Right lobe of liver (tissue), 6 donors: ENCODE measurements around the gene CRYBG1. TPM values are rescaled to one million over a fixed set of nuclear protein-coding genes. Genes with fewer than 3 reads are reported as not detected.
"Not testable (repeated sequence)": the region's sequence is repeated elsewhere in the genome, so short reads cannot be mapped to it uniquely, and the experiment has no call there.

ENCODE experiments used
- ATAC-seq, 4 donors: fragments of 200-7000 bp; cut with Tn5 transposase; one replicate each; pipeline ENCODE4 v1.9.1; 2020; ENCODE audit warnings: mild to moderate bottlenecking in 4 of 4, moderate library complexity in 4 of 4
- DNase-seq, 3 donors: peaks; one replicate each; pipeline ENCODE4 v3.0.0-alpha.2; 2020
- H3K27ac ChIP-seq, 3 donors: fragments of 200-600 bp; one replicate each; pipeline ENCODE4 v1.8.0; 2022
- H3K27me3 ChIP-seq, 2 donors: fragments of 200-600 bp; one replicate each; pipeline ENCODE4 v1.8.0; 2022
- H3K36me3 ChIP-seq, 4 donors: fragments of 200-600 bp; sonication (generic) in 1 of 4; one replicate each; pipeline versions ENCODE4 v1.5.1 to v1.8.0; 2017 to 2022; ENCODE audit warnings: control low read depth in 1 of 4
- H3K4me1 ChIP-seq, 4 donors: fragments of 200-600 bp; sonication (generic) in 1 of 4; one replicate each; pipeline versions ENCODE4 v1.5.1 to v1.8.0; 2017 to 2022; ENCODE audit warnings: control low read depth in 1 of 4
- H3K4me3 ChIP-seq, 3 donors: fragments of 200-600 bp; one replicate each; pipeline ENCODE4 v1.8.0; 2022
- H3K9me3 ChIP-seq, 4 donors: fragments of 200-600 bp; sonication (generic) in 1 of 4; one replicate each; pipeline versions ENCODE4 v1.5.1 to v1.8.0; 2017 to 2022; ENCODE audit warnings: control low read depth in 1 of 4
- CTCF ChIP-seq, 4 donors: fragments of 200-600 bp in 3 of 4; fragments of 450-650 bp in 1 of 4; IDR thresholded peaks; one replicate each; pipeline versions ENCODE4 v1.5.1 to v1.8.0; 2016 to 2022; ENCODE audit warnings: antibody characterized with exemption in 4 of 4, mild to moderate bottlenecking in 2 of 4
- POLR2A ChIP-seq: fragments of 450-650 bp; IDR thresholded peaks from one replicate; pipeline ENCODE4 v1.6.1; 2017; ENCODE audit warnings: antibody characterized with exemption, mild to moderate bottlenecking
- WGBS: methylation state at CpG from one replicate; pipeline ENCODE4 v1.1.6; 2018; ENCODE audit warnings: low coverage, low lambda C conversion rate; ENCODE audit not compliant: insufficient coverage; ENCODE audit errors: missing lambda C conversion rate; 5-methylcytosine and 5-hydroxymethylcytosine counted together
- intact Hi-C, 2 donors: fragments of 100-400 bp; cut with DNase I; formaldehyde crosslinking; loops; one replicate each; pipeline versions ENCODE4 v1.11.2 to v1.14.1; 2022
- total RNA-seq, 6 experiments: library from RNA; depleted of rRNA in 2 of 6; stranded (reverse); fragments of >200 nt in 2 of 6; fragmentation: NEBNext Ultra II Directional in 3 of 6; extraction: Animal tissue kit (Norgen Biotek cat#: 25700) in 3 of 6; gene quantifications; one replicate each; pipeline versions ENCODE4 v1.1.0 to v1.2.4, GENCODE V29; 2016 to 2023
- donor health status: DM: no; HTN: yes; CAD: no.
- donor health status: DM: no; HTN: no; CAD: no.
- donor health status: DM: no; HTN: no; CAD: no.
- donor health status: DM: no; HTN: yes; CAD: no.
- donor health status: DM: no; HTN: yes; CAD: no.

Gene CRYBG1
- total RNA-seq, 6 experiments from 2014 or later: 6.8 to 10.9 (median 7.9) TPM

- WGBS: 72% methylated on average over 3 of the region's 16 CpGs
- H3K4me1 ChIP-seq: no peaks in the 10 kb centered on the region
- no peak overlapping the region for H3K4me3 ChIP-seq
- DNase-seq (no peak), ATAC-seq (peak in 1 of 4 donors; percentile 59)
- H3K27me3 ChIP-seq: no peaks in the 10 kb centered on the region
- intact Hi-C loops: no loop called here
- no peak overlapping the region for H3K27ac ChIP-seq
- TF ChIP-seq POLR2A (no peak), CTCF (IDR thresholded peaks at IDR 0.05) (no peak)
- H3K36me3 ChIP-seq: peaks cover 0 to 11% (median 0%) of the 10 kb centered on the region in 4 donors
- H3K9me3 ChIP-seq: no peaks in the 10 kb centered on the region
These were observed 214.4 kb downstream of the CRYBG1 start for GRCh38 chr6:106574741-106575458.

- Histone ChIP-seq H3K27me3 (no peaks in the 10 kb centered on the region), H3K27ac (no peak overlapping the region), H3K9me3 (no peaks in the 10 kb centered on the region), H3K4me3 (no peak overlapping the region), H3K4me1 (no peaks in the 10 kb centered on the region), H3K36me3 (peaks cover 0 to 3% (median 0%) of the 10 kb centered on the region in 4 donors)
- intact Hi-C loops: no loop called here
- DNase-seq: no peak
- TF ChIP-seq CTCF (IDR thresholded peaks at IDR 0.05) (no peak), POLR2A (no peak)
- no peak for ATAC-seq
- 100% methylated on average over 2 of the region's 2 CpGs for WGBS
These were observed 218.8 kb downstream of the CRYBG1 start for GRCh38 chr6:106579281-106579680.

GRCh38 chr6:106581468-106581867, 221.0 kb downstream of the CRYBG1 start:
- no peak for TF ChIP-seq POLR2A
- no peak for TF ChIP-seq CTCF (IDR thresholded peaks at IDR 0.05)
- no peaks in the 10 kb centered on the region for H3K27me3 ChIP-seq
- H3K36me3 ChIP-seq: peaks cover 0 to 3% (median 0%) of the 10 kb centered on the region in 4 donors
- intact Hi-C loops: no loop called here
- DNase-seq: no peak
- ATAC-seq: no peak
- H3K9me3 ChIP-seq: no peaks in the 10 kb centered on the region
- 67% methylated on average over 1 of the region's 1 CpG for WGBS
- H3K4me1 ChIP-seq: no peaks in the 10 kb centered on the region
- H3K27ac ChIP-seq: no peak overlapping the region
- no peak overlapping the region for H3K4me3 ChIP-seq

GRCh38 chr6:106586815-106587415, 226.4 kb downstream of the CRYBG1 start:
- H3K4me1 ChIP-seq: no peaks in the 10 kb centered on the region
- H3K27me3 ChIP-seq: no peaks in the 10 kb centered on the region
- TF ChIP-seq CTCF (IDR thresholded peaks at IDR 0.05) (no peak), POLR2A (no peak)
- H3K27ac ChIP-seq: no peak overlapping the region
- intact Hi-C loops: no loop called here
- no peak overlapping the region for H3K4me3 ChIP-seq
- H3K9me3 ChIP-seq: no peaks in the 10 kb centered on the region
- ATAC-seq: no peak
- peaks cover 0 to 8% (median 2%) of the 10 kb centered on the region in 4 donors for H3K36me3 ChIP-seq
- WGBS: 90% methylated on average over 2 of the region's 4 CpGs
- no peak for DNase-seq

- H3K27me3 ChIP-seq, H3K4me1 ChIP-seq, ATAC-seq, H3K27ac ChIP-seq, intact Hi-C loops, DNase-seq, H3K9me3 ChIP-seq, H3K36me3 ChIP-seq, H3K4me3 ChIP-seq: not testable (repeated sequence)
- 69% methylated on average over 5 of the region's 5 CpGs for WGBS
These were observed 228.4 kb downstream of the CRYBG1 start for GRCh38 chr6:106588937-106589336.
